ENCODE data around the gene ZNF358.
A peak's percentile ranks its signal among the peaks of the same experiment; 100 is the strongest.

The ZNF358 gene

DNA sequence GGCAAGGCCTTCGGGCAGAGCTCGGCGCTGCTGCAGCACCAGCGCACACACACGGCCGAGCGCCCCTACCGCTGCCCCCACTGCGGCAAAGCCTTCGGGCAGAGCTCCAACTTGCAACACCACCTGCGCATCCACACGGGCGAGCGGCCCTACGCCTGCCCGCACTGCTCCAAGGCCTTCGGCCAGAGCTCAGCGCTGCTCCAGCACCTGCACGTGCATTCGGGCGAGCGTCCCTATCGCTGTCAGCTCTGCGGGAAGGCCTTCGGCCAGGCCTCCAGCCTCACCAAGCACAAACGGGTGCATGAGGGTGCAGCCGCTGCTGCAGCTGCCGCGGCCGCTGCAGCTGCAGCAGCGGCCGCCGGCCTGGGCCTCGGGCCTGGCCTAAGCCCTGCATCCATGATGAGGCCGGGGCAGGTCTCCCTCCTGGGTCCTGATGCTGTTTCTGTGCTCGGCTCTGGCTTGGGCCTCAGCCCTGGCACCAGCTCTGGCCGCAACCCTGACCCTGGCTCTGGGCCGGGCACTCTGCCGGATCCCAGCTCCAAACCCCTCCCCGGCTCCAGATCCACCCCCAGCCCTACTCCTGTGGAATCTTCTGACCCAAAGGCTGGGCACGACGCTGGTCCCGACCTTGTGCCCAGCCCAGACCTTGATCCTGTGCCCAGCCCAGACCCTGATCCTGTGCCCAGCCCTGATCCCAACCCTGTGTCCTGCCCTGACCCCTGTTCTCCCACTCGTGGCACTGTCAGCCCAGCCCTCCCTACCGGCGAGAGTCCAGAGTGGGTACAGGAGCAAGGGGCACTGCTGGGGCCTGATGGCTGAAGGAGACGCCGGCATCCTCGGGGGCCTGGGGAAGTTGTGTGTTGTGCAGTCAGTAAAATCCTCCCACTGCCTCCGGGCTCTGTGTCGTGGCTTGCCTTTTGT is 4.5 kb downstream of the ZNF358 start:
- DNase-seq (ENCODE audit: low read depth) = no peak

DNA sequence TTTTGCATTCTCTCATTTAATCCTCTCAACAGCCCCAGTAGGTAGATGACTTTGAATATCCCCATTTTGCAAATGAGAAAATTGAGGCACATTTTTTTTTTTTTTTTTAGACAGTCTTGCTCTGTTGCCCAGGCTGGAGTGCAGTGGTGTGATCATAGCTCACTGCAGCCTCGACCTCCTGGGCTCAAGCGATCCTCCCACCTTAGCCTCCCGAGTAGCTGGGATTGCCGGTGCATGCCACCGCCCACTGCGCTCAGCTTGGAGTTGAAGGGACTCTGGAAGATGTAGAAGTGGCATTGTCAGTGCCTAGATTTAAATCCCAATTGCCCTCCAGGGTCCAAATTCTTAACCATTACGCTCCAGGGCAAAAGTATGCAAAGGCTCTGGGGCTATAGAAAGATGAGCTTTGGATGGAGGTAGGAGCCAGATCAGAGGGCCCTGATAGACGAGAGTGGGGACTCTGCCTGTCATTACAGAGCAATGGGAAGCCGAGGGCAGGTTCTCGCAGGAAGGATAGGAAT is 5.7 kb downstream of the ZNF358 start:
- no peak for DNase-seq (ENCODE audit: low read depth)

- DNase-seq (ENCODE audit: low read depth) = peak; percentile 98
Observed at GRCh38 chr19:7522072-7522922, 6.4 kb downstream of the ZNF358 start, which contains the start of gene MCOLN1. Gene MCOLN1, plus strand, starts transcription at chr19:7522624. Its CDS starts 127 bp downstream, at chr19:7522751.

- peak; percentile 56 for DNase-seq (ENCODE audit: low read depth)
Observed at GRCh38 chr19:7522923-7523667, 7.2 kb downstream of the ZNF358 start.

DNA sequence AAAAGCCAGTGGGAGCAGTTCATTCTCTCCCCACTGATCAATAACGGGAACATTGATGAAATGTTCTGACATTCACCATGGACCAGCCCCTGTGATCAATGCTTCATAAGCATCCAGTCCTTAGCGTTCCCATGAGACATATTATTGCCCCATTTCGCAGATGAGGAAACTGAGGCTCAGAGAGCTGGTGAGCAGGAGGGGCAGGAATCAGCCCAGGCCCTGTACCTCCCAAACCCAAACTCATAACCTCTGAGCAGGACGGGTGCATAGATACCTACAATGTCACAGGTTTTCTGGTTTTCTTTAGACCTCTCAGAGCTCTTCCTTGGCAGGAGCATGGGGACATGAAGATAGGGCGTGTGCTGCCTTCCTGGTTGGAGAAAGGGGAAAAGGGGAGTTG is 8.6 kb downstream of the ZNF358 start:
- no peak for DNase-seq (ENCODE audit: low read depth)

DNA sequence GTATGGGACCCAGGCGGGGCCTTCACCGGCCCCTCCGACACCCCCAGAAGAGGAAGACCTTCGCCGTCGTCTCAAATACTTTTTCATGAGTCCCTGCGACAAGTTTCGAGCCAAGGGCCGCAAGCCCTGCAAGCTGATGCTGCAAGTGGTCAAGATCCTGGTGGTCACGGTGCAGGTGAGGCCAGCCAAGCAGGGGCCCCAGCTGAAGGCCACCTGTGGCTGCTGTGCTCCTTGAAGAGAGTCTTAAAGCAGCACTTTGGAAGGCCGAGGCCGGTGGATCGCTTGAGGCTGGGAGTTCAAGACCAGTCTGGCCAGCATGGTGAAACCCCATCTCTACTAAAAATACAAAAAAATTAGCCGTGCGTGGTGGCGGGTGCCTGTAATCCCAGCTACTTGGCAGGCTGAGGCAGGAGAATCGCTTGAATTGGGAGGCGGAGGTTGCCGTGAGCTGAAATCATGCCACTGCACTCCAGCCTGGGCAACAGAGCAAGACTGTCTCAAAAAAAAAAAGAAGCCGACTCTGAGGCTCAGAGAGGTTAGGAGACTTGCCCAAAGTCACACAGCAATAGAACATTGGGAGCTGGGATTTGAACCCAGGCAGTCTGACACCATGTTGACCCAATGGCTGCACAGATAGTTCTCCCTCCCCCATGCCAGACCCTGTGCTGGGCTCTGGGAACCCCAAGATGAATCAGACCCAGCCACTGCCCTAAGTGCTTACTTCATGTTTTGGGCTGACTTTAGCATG is 9.3 kb downstream of the ZNF358 start:
- no peak for DNase-seq (ENCODE audit: low read depth)

DNA sequence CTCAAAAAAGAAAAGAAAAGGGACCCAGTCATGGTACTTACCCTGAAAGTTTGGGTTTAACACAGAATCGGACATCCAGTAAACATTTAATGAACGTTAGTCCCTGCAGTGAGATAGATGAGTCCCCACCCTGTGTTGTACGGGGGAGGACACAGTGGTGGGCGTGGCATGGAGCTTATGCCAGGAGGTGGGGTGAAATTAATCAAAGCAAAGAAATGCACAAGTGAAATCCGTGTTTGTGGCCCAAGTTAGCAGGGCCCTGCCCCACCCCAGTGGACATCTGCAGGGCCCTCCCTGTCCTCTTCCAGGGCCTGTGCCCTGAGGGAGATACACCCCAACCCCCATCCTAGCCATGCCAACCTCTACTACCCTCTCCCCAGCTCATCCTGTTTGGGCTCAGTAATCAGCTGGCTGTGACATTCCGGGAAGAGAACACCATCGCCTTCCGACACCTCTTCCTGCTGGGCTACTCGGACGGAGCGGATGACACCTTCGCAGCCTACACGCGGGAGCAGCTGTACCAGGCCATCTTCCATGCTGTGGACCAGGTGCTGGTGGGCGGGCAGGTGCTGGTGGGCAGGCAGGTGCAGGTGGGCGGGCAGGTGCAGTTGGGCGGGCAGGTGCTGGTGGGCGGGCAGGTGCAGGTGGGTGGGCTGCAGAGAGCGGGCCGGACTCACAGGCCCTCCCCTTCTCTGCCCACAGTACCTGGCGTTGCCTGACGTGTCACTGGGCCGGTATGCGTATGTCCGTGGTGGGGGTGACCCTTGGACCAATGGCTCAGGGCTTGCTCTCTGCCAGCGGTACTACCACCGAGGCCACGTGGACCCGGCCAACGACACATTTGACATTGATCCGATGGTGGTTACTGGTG is 10.4 kb downstream of the ZNF358 start:
- no peak for DNase-seq (ENCODE audit: low read depth)

DNA sequence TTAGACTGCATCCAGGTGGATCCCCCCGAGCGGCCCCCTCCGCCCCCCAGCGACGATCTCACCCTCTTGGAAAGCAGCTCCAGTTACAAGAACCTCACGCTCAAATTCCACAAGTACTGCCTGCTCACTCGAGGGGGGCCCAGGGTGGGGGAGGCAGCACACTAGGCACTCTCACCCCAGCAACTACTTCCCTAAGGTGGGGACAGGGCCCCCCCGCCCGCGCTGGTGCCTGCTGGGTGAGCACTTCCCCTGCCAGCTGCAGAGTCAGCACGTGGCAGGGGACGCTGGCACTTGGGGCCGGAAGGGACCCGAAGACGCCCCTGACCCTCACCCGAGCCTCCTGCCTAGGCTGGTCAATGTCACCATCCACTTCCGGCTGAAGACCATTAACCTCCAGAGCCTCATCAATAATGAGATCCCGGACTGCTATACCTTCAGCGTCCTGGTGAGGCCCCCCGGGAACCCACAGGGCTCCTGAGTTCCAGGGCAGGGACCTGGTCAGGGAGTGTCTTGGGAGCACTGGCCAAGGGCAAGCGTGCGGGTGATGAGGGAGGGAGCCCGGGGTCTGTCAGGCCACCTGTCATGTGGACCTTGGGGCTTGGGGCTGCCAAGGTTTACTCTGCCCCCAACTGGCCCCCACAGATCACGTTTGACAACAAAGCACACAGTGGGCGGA is 11.8 kb downstream of the ZNF358 start:
- no peak for DNase-seq (ENCODE audit: low read depth)

DNA sequence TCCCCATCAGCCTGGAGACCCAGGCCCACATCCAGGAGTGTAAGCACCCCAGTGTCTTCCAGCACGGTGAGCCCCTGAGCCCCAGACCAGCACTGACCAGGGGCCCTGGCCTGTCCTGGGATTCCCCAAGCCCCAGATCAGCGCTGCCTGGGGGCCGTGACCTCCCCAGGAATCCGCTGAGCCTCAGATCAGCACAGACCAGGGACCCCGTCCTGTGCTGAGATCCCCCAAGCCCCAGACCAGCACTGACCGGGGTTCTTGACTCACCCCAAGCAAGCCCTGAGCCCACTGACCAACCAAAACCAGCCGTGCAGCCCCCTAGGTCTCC is 12.3 kb downstream of the ZNF358 start:
- no peak for DNase-seq (ENCODE audit: low read depth)

- no peak for DNase-seq (ENCODE audit: low read depth)
Observed at GRCh38 chr19:7528522-7529245, 12.8 kb downstream of the ZNF358 start.

DNA sequence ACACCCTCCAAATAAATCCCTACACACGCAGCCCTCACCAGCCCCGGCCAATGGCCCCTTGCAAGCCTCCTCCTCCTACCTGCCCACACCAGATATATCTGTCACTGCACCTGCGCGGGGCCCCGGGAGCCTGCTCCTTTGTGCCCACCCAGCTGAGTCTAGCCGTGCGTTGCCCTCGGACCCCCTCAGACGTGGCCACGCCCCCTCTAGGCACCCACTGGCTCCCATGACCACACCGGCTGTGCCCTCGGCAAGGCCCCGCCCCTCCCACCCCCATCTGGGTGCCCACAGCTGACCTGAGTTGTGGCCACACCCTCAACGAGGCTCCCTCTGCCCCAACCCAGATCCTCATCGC is 13.3 kb downstream of the ZNF358 start:
- DNase-seq (ENCODE audit: low read depth) = no peak

DNA sequence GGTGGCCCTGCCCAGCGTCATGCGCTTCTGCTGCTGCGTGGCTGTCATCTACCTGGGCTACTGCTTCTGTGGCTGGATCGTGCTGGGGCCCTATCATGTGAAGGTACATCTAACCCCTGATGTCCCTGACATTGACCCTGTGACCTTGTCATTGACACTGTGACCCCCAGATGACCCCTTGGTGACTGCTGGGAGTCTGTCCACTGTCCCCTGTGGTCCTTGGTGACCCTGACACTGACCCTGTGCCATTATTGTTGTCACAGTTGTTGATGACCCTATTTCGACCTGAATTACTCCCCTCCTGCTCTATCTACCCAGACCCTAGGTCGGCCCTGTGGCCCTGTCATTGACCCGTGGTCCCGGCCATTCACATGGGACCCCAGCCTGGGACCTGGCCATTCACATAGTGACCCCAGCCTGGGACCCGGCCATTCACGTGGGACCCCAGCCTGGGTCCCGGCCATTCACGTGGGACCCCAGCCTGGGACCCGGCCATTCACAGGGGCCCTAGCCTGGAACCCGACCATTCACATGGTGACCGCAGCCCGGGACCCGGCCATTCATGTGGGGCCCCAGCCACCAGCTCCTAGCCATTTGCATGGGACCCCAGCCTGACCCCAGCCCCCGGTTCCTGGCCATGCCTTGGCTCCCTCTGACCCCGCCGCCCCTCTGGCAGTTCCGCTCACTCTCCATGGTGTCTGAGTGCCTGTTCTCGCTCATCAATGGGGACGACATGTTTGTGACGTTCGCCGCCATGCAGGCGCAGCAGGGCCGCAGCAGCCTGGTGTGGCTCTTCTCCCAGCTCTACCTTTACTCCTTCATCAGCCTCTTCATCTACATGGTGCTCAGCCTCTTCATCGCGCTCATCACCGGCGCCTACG is 13.9 kb downstream of the ZNF358 start:
- DNase-seq (ENCODE audit: low read depth) = no peak

GRCh38 chr19:7533281-7533885 is 17.5 kb downstream of the ZNF358 start:
- DNase-seq (ENCODE audit: low read depth) = peak; percentile 53

DNA sequence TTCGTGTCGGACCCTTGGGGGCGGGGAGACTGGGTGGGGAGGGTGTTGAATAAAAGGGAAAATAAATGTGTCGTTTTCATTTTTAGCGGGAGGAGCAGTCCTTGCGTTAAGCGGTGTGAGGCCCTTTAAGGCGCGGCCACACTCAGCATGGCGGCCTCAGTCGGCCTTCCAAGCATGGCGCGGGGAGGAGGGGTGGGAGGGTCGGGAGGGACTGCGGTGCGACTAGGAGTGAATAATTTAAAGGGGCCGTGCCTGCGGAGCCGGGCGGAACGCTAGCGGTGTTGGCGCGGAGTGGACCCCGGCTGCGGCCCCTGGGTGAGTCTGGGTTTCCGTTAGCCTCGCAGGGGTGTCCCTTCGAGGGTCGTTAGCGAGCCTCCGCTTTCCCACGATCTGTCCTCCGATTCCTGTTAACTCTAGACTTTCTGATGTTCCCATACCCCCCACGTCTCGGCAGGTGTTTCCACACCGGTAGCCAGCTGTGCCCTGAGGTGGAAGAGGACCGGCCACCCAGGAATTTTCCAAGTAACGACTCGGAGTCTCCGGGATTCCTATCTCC is 18.1 kb downstream of the ZNF358 start:
- DNase-seq (ENCODE audit: low read depth) = peak; percentile 91

GRCh38 chr19:7534531-7535046 is 18.7 kb downstream of the ZNF358 start:
- DNase-seq (ENCODE audit: low read depth) = peak; percentile 86

DNA sequence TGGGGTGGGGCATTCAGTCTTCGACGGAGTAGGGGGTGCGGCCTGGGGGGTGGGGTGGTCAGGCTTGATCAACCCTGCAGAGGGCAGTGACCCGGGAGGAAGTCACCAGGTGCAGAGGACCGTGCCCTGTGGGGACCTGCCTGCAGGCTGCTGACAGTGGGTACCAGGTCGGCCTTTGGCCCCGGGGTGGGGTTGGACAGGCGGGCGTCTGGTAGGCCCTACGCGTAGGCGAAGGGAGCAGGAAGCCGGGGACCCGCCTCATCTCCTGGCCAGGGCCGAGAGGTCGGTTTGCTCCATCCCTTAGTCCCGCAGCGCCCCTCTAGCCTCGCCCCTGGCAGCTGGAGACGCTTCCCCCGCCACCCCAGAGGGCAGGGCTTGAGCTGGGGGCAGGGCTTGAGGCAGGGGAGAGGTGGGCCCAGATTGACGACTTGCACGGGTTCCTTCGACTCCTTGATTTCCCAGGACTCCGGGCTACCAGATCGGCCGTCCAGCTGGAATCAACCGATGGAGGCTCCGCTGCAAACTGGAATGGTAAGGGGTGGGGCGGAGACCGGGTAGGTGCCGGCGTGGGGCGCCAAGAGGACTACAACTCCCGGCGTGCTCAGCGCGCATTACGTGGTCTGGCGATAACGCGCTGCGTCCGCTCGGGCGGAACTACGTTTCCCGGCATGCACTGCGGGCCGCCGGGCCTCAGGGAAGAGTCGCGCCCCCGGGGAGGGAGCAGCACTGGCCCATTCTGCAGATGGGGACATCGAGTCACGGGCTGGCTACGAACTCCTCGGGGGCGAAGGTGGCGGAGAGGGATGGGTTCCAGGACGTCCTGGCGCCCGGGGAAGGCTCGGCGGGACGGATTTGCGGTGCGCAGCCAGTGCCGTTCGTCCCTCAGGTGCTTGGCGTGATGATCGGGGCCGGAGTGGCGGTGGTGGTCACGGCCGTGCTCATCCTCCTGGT is 19.4 kb downstream of the ZNF358 start, which contains the start of gene PNPLA6:
TSS of gene PNPLA6 (plus strand) at position 671 of the 951 bp plus-strand sequence. CDS start at position 743, 72 bp downstream.
- peak; percentile 95 for DNase-seq (ENCODE audit: low read depth)

Measured in ELR (cell line).